Trophoblast cell (in vitro differentiated cells and primary cell): Measurements from ENCODE around the gene DPP6.

Experiments used
- DNase-seq, 2 donors: peaks; one replicate each; pipeline ENCODE4 v3.0.0-alpha.2; 2016
- H2AFZ ChIP-seq: 2 replicates; pipeline ENCODE4 v1.6.1; 2013; ENCODE audit warnings: low read length, moderate library complexity, mild to moderate bottlenecking; ENCODE audit not compliant: insufficient read depth, poor library complexity
- H2AK5ac ChIP-seq: 2 replicates; pipeline ENCODE4 v1.6.1; 2013; ENCODE audit warnings: mild to moderate bottlenecking, low read length
- H2BK120ac ChIP-seq: 2 replicates; pipeline ENCODE4 v1.6.1; 2013; ENCODE audit warnings: low read length, mild to moderate bottlenecking, moderate library complexity; ENCODE audit not compliant: insufficient read depth, poor library complexity
- H2BK12ac ChIP-seq: 2 replicates; pipeline ENCODE4 v1.6.1; 2013; ENCODE audit warnings: mild to moderate bottlenecking, low read length, moderate library complexity
- H2BK5ac ChIP-seq: 2 replicates; pipeline ENCODE4 v1.6.1; 2013; ENCODE audit warnings: low read length, low read depth, moderate library complexity, mild to moderate bottlenecking; ENCODE audit not compliant: poor library complexity
- H3K14ac ChIP-seq: 2 replicates; pipeline ENCODE4 v1.6.1; 2013; ENCODE audit warnings: mild to moderate bottlenecking, low read length
- H3K18ac ChIP-seq: 2 replicates; pipeline ENCODE4 v1.6.1; 2013; ENCODE audit warnings: mild to moderate bottlenecking, low read length
- H3K23ac ChIP-seq: 2 replicates; pipeline ENCODE4 v1.6.1; 2013; ENCODE audit warnings: low read length
- H3K27ac ChIP-seq: 2 replicates; pipeline ENCODE4 v1.5.1; 2013; ENCODE audit warnings: low read depth, mild to moderate bottlenecking, inconsistent platforms, low read length, moderate library complexity
- H3K27me3 ChIP-seq: 2 replicates; pipeline ENCODE4 v1.6.1; 2013; ENCODE audit warnings: inconsistent platforms, mild to moderate bottlenecking, low read length, moderate library complexity; ENCODE audit not compliant: insufficient read depth
- H3K36me3 ChIP-seq, 2 experiments: 1 replicate in 1 of 2; 2 replicates in 1 of 2; pipeline ENCODE4 v1.6.1; 2013; ENCODE audit warnings: low read length in 2 of 2, mild to moderate bottlenecking in 2 of 2, moderate library complexity in 1 of 2; ENCODE audit not compliant: insufficient read depth in 2 of 2, control insufficient read depth in 1 of 2
- H3K4ac ChIP-seq: 2 replicates; pipeline ENCODE4 v1.6.1; 2013; ENCODE audit warnings: low read depth, mild to moderate bottlenecking, low read length, moderate library complexity
- H3K4me1 ChIP-seq, 2 experiments: 1 replicate in 1 of 2; 2 replicates in 1 of 2; pipeline ENCODE4 v1.6.1; 2013; ENCODE audit warnings: low read length in 2 of 2, mild to moderate bottlenecking in 2 of 2, moderate library complexity in 1 of 2; ENCODE audit not compliant: insufficient read depth in 2 of 2, control insufficient read depth in 1 of 2
- H3K4me2 ChIP-seq: 2 replicates; pipeline ENCODE4 v1.6.1; 2013; ENCODE audit warnings: inconsistent platforms, mild to moderate bottlenecking, low read length, moderate library complexity
- H3K4me3 ChIP-seq: 2 replicates; pipeline ENCODE4 v1.5.1; 2013; ENCODE audit warnings: mild to moderate bottlenecking, low read depth, low read length, inconsistent platforms
- H3K79me1 ChIP-seq: one replicate; pipeline ENCODE4 v1.6.1; 2013; ENCODE audit warnings: low read length
- H3K79me2 ChIP-seq: 2 replicates; pipeline ENCODE4 v1.6.1; 2013; ENCODE audit warnings: low read length, mild to moderate bottlenecking; ENCODE audit not compliant: control insufficient read depth, insufficient read depth, poor library complexity
- H3K9ac ChIP-seq: 2 replicates; pipeline ENCODE4 v1.6.1; 2013; ENCODE audit warnings: mild to moderate bottlenecking, low read length
- H3K9me3 ChIP-seq: 2 replicates; pipeline ENCODE4 v1.6.1; 2013; ENCODE audit warnings: low read depth, mild to moderate bottlenecking, control low read depth, inconsistent platforms, low read length; ENCODE audit not compliant: insufficient read depth
- H4K12ac ChIP-seq: 2 replicates; pipeline ENCODE4 v1.6.1; 2013; ENCODE audit warnings: low read depth, mild to moderate bottlenecking, low read length, moderate library complexity
- H4K8ac ChIP-seq: 2 replicates; pipeline ENCODE4 v1.6.1; 2013; ENCODE audit warnings: low read depth, mild to moderate bottlenecking, low read length, moderate library complexity
- H4K91ac ChIP-seq: one replicate; pipeline ENCODE4 v1.6.1; 2013; ENCODE audit warnings: low read depth, mild to moderate bottlenecking, low read length, moderate library complexity
- WGBS: extraction: QIAGEN DNeasy Blood & Tissue Kit; methylation state at CpG from one replicate; pipeline ENCODE4 v1.1.7; 2013; ENCODE audit warnings: missing lambda C conversion rate; ENCODE audit not compliant: insufficient read length, insufficient coverage; ENCODE audit errors: extremely low coverage; 5-methylcytosine and 5-hydroxymethylcytosine counted together

Gene DPP6

GRCh38 chr7:154832557-154833138 lies 780.5 kb downstream of the DPP6 start:
- H2AFZ ChIP-seq: no peak overlapping the region
- H3K4me3 ChIP-seq: no peak overlapping the region
- H3K23ac ChIP-seq: no peak overlapping the region
- no peak overlapping the region for H4K12ac ChIP-seq
- no peak overlapping the region for H3K9ac ChIP-seq
- no peak overlapping the region for H3K27ac ChIP-seq
- H3K18ac ChIP-seq: no peak overlapping the region
- H4K8ac ChIP-seq: no peak overlapping the region
- no peak overlapping the region for H2BK12ac ChIP-seq
- no peak overlapping the region for H3K4ac ChIP-seq
- no peaks in the 10 kb centered on the region for H3K4me1 ChIP-seq
- WGBS: no CpG with 5 or more reads among the region's 12 CpGs
- H3K36me3 ChIP-seq: no peaks in the 10 kb centered on the region
- no peaks in the 10 kb centered on the region for H3K79me1 ChIP-seq
- no peak overlapping the region for H2BK5ac ChIP-seq
- no peak overlapping the region for H3K14ac ChIP-seq
- peaks cover 5% of the 10 kb centered on the region for H3K9me3 ChIP-seq
- peak; percentile 18 to 71 for DNase-seq
- no peaks in the 10 kb centered on the region for H3K79me2 ChIP-seq
- H3K27me3 ChIP-seq: no peaks in the 10 kb centered on the region
- no peak overlapping the region for H3K4me2 ChIP-seq
- H4K91ac ChIP-seq: no peak overlapping the region
- no peak overlapping the region for H2AK5ac ChIP-seq
- H2BK120ac ChIP-seq: no peak overlapping the region

GRCh38 chr7:154836021-154836448 lies 783.8 kb downstream of the DPP6 start:
- H3K27me3 ChIP-seq: no peaks in the 10 kb centered on the region
- no peak overlapping the region for H2AK5ac ChIP-seq
- no peaks in the 10 kb centered on the region for H3K79me2 ChIP-seq
- H3K4ac ChIP-seq: no peak overlapping the region
- H4K91ac ChIP-seq: no peak overlapping the region
- no peak overlapping the region for H4K8ac ChIP-seq
- DNase-seq: no peak
- peaks cover 5% of the 10 kb centered on the region for H3K9me3 ChIP-seq
- no CpG with 5 or more reads among the region's 13 CpGs for WGBS
- no peak overlapping the region for H3K9ac ChIP-seq
- no peak overlapping the region for H3K4me2 ChIP-seq
- no peak overlapping the region for H2BK12ac ChIP-seq
- H3K18ac ChIP-seq: no peak overlapping the region
- H3K4me3 ChIP-seq: no peak overlapping the region
- H4K12ac ChIP-seq: no peak overlapping the region
- no peaks in the 10 kb centered on the region for H3K79me1 ChIP-seq
- H2BK5ac ChIP-seq: no peak overlapping the region
- no peak overlapping the region for H3K23ac ChIP-seq
- no peak overlapping the region for H2AFZ ChIP-seq
- H3K27ac ChIP-seq: no peak overlapping the region
- no peaks in the 10 kb centered on the region for H3K36me3 ChIP-seq
- no peak overlapping the region for H3K14ac ChIP-seq
- no peaks in the 10 kb centered on the region for H3K4me1 ChIP-seq
- H2BK120ac ChIP-seq: no peak overlapping the region

- H2BK12ac ChIP-seq: no peak overlapping the region
- peak overlapping the region; percentile 65 for H3K9ac ChIP-seq
- H3K4ac ChIP-seq: no peak overlapping the region
- no peak overlapping the region for H3K4me2 ChIP-seq
- peak overlapping the region; percentile 44 for H3K4me3 ChIP-seq
- H3K4me1 ChIP-seq: no peaks in the 10 kb centered on the region
- no peaks in the 10 kb centered on the region for H3K36me3 ChIP-seq
- no CpG with 5 or more reads among the region's 8 CpGs for WGBS
- peaks cover 5% of the 10 kb centered on the region for H3K9me3 ChIP-seq
- DNase-seq: no peak
- H3K79me2 ChIP-seq: no peaks in the 10 kb centered on the region
- no peak overlapping the region for H3K27ac ChIP-seq
- no peaks in the 10 kb centered on the region for H3K27me3 ChIP-seq
- no peak overlapping the region for H3K18ac ChIP-seq
- H3K79me1 ChIP-seq: no peaks in the 10 kb centered on the region
- H4K91ac ChIP-seq: no peak overlapping the region
- no peak overlapping the region for H4K8ac ChIP-seq
- H2BK120ac ChIP-seq: no peak overlapping the region
- no peak overlapping the region for H3K14ac ChIP-seq
- H2BK5ac ChIP-seq: no peak overlapping the region
- H4K12ac ChIP-seq: no peak overlapping the region
- no peak overlapping the region for H2AFZ ChIP-seq
- H2AK5ac ChIP-seq: no peak overlapping the region
- H3K23ac ChIP-seq: peak overlapping the region; percentile 98
Measured at GRCh38 chr7:154837087-154837486, 784.9 kb downstream of the DPP6 start.

- Histone ChIP-seq H4K8ac (no peak overlapping the region), H4K12ac (no peak overlapping the region), H3K18ac (no peak overlapping the region), H2AK5ac (no peak overlapping the region), H2AFZ (no peak overlapping the region), H2BK120ac (no peak overlapping the region), H3K27me3 (no peaks in the 10 kb centered on the region), H3K79me1 (no peaks in the 10 kb centered on the region), H3K36me3 (no peaks in the 10 kb centered on the region), H3K27ac (no peak overlapping the region), H3K4ac (no peak overlapping the region), H3K9ac (no peak overlapping the region), H3K4me3 (no peak overlapping the region), H2BK5ac (no peak overlapping the region), H3K79me2 (no peaks in the 10 kb centered on the region), H3K4me2 (no peak overlapping the region), H3K4me1 (no peaks in the 10 kb centered on the region), H4K91ac (no peak overlapping the region), H3K14ac (no peak overlapping the region), H3K9me3 (peaks cover 5% of the 10 kb centered on the region), H3K23ac (no peak overlapping the region), H2BK12ac (no peak overlapping the region)
- no CpG with 5 or more reads among the region's 5 CpGs for WGBS
- no peak for DNase-seq
Measured at GRCh38 chr7:154837622-154838021, 785.4 kb downstream of the DPP6 start.
